Vagina (tissue), 2 donors: ENCODE data around the gene TTF2.

Experiments
- POLR2A ChIP-seq, 2 donors: fragments of 450-650 bp; IDR thresholded peaks; one replicate each; pipeline ENCODE4 v1.6.1; 2017; ENCODE audit warnings: antibody characterized with exemption in 2 of 2, mild to moderate bottlenecking in 2 of 2, moderate library complexity in 2 of 2
- POLR2AphosphoS5 ChIP-seq, 2 donors: sonication (generic); formaldehyde crosslinking; IDR thresholded peaks; one replicate each; pipeline ENCODE4 v1.9.0; 2017; ENCODE audit warnings: antibody characterized with exemption in 2 of 2, mild to moderate bottlenecking in 2 of 2, low read depth in 1 of 2; ENCODE audit not compliant: insufficient read depth in 1 of 2
- TF ChIP-seq, protein P1 (sequence below), 3 experiments: fragments of 450-650 bp in 2 of 3; fragments of 200-600 bp in 1 of 3; sonication (generic) in 1 of 3; IDR thresholded peaks; one replicate each; pipeline ENCODE4 v1.5.1; 2017 to 2019; ENCODE audit warnings: antibody characterized with exemption in 3 of 3, mild to moderate bottlenecking in 2 of 3, moderate library complexity in 2 of 3

DNA sequence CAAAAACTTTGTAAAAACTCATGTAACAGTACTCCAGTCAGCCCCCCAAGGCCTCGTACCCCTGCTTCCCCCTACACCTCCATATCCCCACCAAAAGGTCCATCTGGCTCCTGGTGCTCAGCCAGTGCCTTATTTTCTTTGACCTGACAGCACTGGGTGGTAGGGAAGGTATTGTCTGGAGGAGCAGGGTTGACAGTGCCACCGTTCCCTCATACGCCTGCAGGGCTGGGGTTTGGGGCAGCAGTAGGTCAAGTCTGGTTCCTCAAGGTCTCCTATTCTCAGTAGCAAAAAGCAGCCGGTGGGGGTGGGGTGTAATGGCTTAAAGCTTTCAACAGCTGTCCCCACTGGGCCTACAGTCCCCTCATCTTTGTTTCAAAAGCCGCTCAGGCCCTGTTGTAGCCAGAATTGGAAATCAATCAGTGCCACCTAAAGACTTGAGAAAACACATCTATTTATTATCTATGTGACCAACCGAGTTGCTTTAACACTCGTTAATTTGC, 25.3 kb upstream of the TTF2 start:
- TF ChIP-seq POLR2A (IDR thresholded peaks at IDR 0.05) (no peak), POLR2AphosphoS5 (IDR thresholded peaks at IDR 0.05; ENCODE audit: insufficient read depth in 1 of 2, low read depth in 1 of 2) (no peak)
- TF ChIP-seq, protein P1, sequence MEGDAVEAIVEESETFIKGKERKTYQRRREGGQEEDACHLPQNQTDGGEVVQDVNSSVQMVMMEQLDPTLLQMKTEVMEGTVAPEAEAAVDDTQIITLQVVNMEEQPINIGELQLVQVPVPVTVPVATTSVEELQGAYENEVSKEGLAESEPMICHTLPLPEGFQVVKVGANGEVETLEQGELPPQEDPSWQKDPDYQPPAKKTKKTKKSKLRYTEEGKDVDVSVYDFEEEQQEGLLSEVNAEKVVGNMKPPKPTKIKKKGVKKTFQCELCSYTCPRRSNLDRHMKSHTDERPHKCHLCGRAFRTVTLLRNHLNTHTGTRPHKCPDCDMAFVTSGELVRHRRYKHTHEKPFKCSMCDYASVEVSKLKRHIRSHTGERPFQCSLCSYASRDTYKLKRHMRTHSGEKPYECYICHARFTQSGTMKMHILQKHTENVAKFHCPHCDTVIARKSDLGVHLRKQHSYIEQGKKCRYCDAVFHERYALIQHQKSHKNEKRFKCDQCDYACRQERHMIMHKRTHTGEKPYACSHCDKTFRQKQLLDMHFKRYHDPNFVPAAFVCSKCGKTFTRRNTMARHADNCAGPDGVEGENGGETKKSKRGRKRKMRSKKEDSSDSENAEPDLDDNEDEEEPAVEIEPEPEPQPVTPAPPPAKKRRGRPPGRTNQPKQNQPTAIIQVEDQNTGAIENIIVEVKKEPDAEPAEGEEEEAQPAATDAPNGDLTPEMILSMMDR (IDR thresholded peaks at IDR 0.05) = no peak
